Thyroid gland (tissue), 4 donors: ENCODE measurements around the gene KCMF1. TPM values are rescaled to one million over a fixed set of nuclear protein-coding genes. Genes with fewer than 3 reads are reported as not detected.

Experiments
- DNase-seq, 2 donors: peaks; one replicate each; pipeline ENCODE4 v3.0.0-alpha.2; 2019
- H3K27ac ChIP-seq, 3 donors: fragments of 200-600 bp; sonication (generic); 1 replicate in 2 of 3; 2 replicates in 1 of 3; pipeline ENCODE4 v1.5.1; 2016 to 2019; ENCODE audit warnings: mild to moderate bottlenecking in 1 of 3, moderate library complexity in 1 of 3
- H3K27me3 ChIP-seq: fragments of 200-600 bp; sonication (generic); one replicate; pipeline ENCODE4 v1.5.1; 2019
- H3K36me3 ChIP-seq, 2 donors: fragments of 200-600 bp; sonication (generic); one replicate each; pipeline ENCODE4 v1.5.1; 2016 to 2019
- H3K4me1 ChIP-seq, 2 donors: fragments of 200-600 bp; sonication (generic); one replicate each; pipeline ENCODE4 v1.5.1; 2017 to 2019
- H3K4me3 ChIP-seq, 3 donors: fragments of 200-600 bp; sonication (generic); replicated peaks in 1 of 3; 1 replicate in 2 of 3; 2 replicates in 1 of 3; pipeline ENCODE4 v1.5.1; 2016; ENCODE audit warnings: mild to moderate bottlenecking in 1 of 3
- H3K9me3 ChIP-seq: fragments of 200-600 bp; sonication (generic); one replicate; pipeline ENCODE4 v1.5.1; 2017
- CTCF ChIP-seq, 6 experiments: fragments of 200-600 bp in 3 of 6; fragments of 450-650 bp in 3 of 6; sonication (generic) in 3 of 6; IDR thresholded peaks; one replicate each; pipeline ENCODE4 v1.5.1; 2016 to 2019; ENCODE audit warnings: antibody characterized with exemption in 6 of 6, mild to moderate bottlenecking in 2 of 6, inconsistent platforms in 1 of 6, moderate library complexity in 1 of 6
- POLR2A ChIP-seq, 2 donors: fragments of 450-650 bp; IDR thresholded peaks; one replicate each; pipeline ENCODE4 v1.6.1; 2017; ENCODE audit warnings: antibody characterized with exemption in 2 of 2, mild to moderate bottlenecking in 2 of 2, moderate library complexity in 1 of 2
- WGBS, 2 donors: methylation state at CpG; one replicate each; pipeline ENCODE4 v1.1.5; 2017; 5-methylcytosine and 5-hydroxymethylcytosine counted together
- intact Hi-C: fragments of 100-400 bp; cut with DNase I; formaldehyde crosslinking; loops from one replicate; pipeline ENCODE4 v1.15.1; 2023
- total RNA-seq, 4 donors: library from RNA; depleted of rRNA; stranded (reverse); fragments of >200 nt; gene quantifications; one replicate each; pipeline ENCODE4 v1.2.3, GENCODE V29; 2016

The KCMF1 gene
- total RNA-seq: 10 to 100 TPM; 39.6 to 44.5 (median 41.3) TPM

- Histone ChIP-seq H3K4me3 (peak within 1 kb of the TSS; percentile 49 to 82 (median 70)), H3K9me3 (no peaks in the 10 kb centered on the region), H3K27ac (peak within 1 kb of the TSS; percentile 96 to 97 (median 96)), H3K27me3 (no peaks in the 10 kb centered on the region), H3K4me1 (peaks cover 40 to 43% of the 10 kb centered on the region in 2 donors), H3K36me3 (no peaks in the 10 kb centered on the region)
- DNase-seq: peak; percentile 75 to 77
- peak in 1 of 2 donors; percentile 33 for TF ChIP-seq POLR2A (IDR thresholded peaks at IDR 0.05)
- TF ChIP-seq CTCF (IDR thresholded peaks at IDR 0.05): no peak
- 0 to 1% methylated on average over 15 to 22 of the region's 102 CpGs for WGBS, 2 donors
- intact Hi-C loops: no loop called here
Observed at GRCh38 chr2:84970868-84971509, at the start of gene KCMF1. KCMF1 (plus strand) TSS chr2:84971161; CDS start chr2:84971452, 291 bp downstream.

- H3K9me3 ChIP-seq: no peaks in the 10 kb centered on the region
- TF ChIP-seq POLR2A (IDR thresholded peaks at IDR 0.05) (no peak), CTCF (IDR thresholded peaks at IDR 0.05) (no peak)
- no peak overlapping the region for H3K27ac ChIP-seq
- intact Hi-C loops: no loop called here
- peaks cover 12 to 20% of the 10 kb centered on the region in 2 donors for H3K4me1 ChIP-seq
- no peak overlapping the region for H3K4me3 ChIP-seq
- DNase-seq: no peak
- H3K36me3 ChIP-seq: no peaks in the 10 kb centered on the region
- H3K27me3 ChIP-seq: no peaks in the 10 kb centered on the region
Observed at GRCh38 chr2:84923009-84923408, 48.0 kb upstream of the KCMF1 start.

- Histone ChIP-seq H3K27ac (peak overlapping the region in 1 of 3 donors; percentile 7), H3K27me3 (no peaks in the 10 kb centered on the region), H3K9me3 (no peaks in the 10 kb centered on the region), H3K4me3 (no peak overlapping the region), H3K4me1 (peaks cover 12 to 20% of the 10 kb centered on the region in 2 donors), H3K36me3 (no peaks in the 10 kb centered on the region)
- no peak for DNase-seq
- WGBS, 2 donors: 64 to 68% methylated on average over 9 of the region's 9 CpGs
- intact Hi-C loops: no loop called here
- TF ChIP-seq CTCF (IDR thresholded peaks at IDR 0.05) (no peak), POLR2A (IDR thresholded peaks at IDR 0.05) (no peak)
Observed at GRCh38 chr2:84924173-84925106, 46.5 kb upstream of the KCMF1 start.

- no peak for DNase-seq
- no peak overlapping the region for H3K27ac ChIP-seq
- intact Hi-C loops: no loop called here
- WGBS, 2 donors: 89 to 100% methylated on average over 2 of the region's 2 CpGs
- no peak overlapping the region for H3K4me3 ChIP-seq
- no peak for TF ChIP-seq CTCF (IDR thresholded peaks at IDR 0.05)
- no peaks in the 10 kb centered on the region for H3K27me3 ChIP-seq
- no peaks in the 10 kb centered on the region for H3K36me3 ChIP-seq
- H3K9me3 ChIP-seq: no peaks in the 10 kb centered on the region
- peaks cover 9 to 16% of the 10 kb centered on the region in 2 donors for H3K4me1 ChIP-seq
Observed at GRCh38 chr2:84925336-84925723, 45.6 kb upstream of the KCMF1 start.
